H1 (cell line): ENCODE data around the gene LY9. TPM values are rescaled to one million over a fixed set of nuclear protein-coding genes. Genes with fewer than 3 reads are reported as not detected.

Experiments
- CTCF ChIA-PET: fragments of 300-600 bp; sonication (Branson Sonifier 250); formaldehyde crosslinking; loops from one replicate; lab custom pipeline; 2021; ENCODE audit not compliant: partially characterized antibody; lab: Charles Lee
- POLR2A ChIA-PET: fragments of 300-600 bp; sonication (Branson Sonifier 250); formaldehyde crosslinking; loops from one replicate; lab custom pipeline; 2021; ENCODE audit warnings: inconsistent platforms; ENCODE audit not compliant: partially characterized antibody; lab: Charles Lee
- DNase-seq, 2 experiments: peaks; one replicate each; pipeline versions ENCODE4 v3.0.0 to v3.0.0-alpha.2; 2010 to 2022; ENCODE audit warnings: low spot score in 2 of 2, low read depth in 1 of 2, mixed read lengths in 1 of 2
- FAIRE-seq: peaks from 2 replicates; lab custom pipeline; 2011; peaks lifted over from hg19 to GRCh38; lab: Jason Lieb, UNC
- H2AFZ ChIP-seq: 2 replicates; pipeline ENCODE4 v1.8.1; 2012; ENCODE audit warnings: low read length, inconsistent platforms
- H2AK5ac ChIP-seq: 2 replicates; pipeline ENCODE4 v1.6.1; 2013; ENCODE audit warnings: low read depth, low read length
- H2BK120ac ChIP-seq: replicated peaks from 2 replicates; pipeline ENCODE3; 2013; ENCODE audit warnings: low read depth, low read length, inconsistent platforms
- H2BK12ac ChIP-seq: 2 replicates; pipeline ENCODE4 v1.6.1; 2013; ENCODE audit warnings: low read depth, low read length
- H2BK15ac ChIP-seq: 2 replicates; pipeline ENCODE4 v1.6.1; 2013; ENCODE audit warnings: low read length
- H2BK20ac ChIP-seq: 2 replicates; pipeline ENCODE4 v1.6.1; 2013; ENCODE audit warnings: low read length
- H2BK5ac ChIP-seq: 2 replicates; pipeline ENCODE4 v1.6.1; 2013; ENCODE audit warnings: low read depth, low read length
- H3K14ac ChIP-seq: 2 replicates; pipeline ENCODE4 v1.6.1; 2013; ENCODE audit warnings: inconsistent platforms; ENCODE audit not compliant: insufficient read length
- H3K18ac ChIP-seq: 2 replicates; pipeline ENCODE4 v1.6.1; 2013; ENCODE audit warnings: low read length; ENCODE audit errors: extremely low read depth
- H3K23ac ChIP-seq: 2 replicates; pipeline ENCODE4 v1.6.1; 2013; ENCODE audit warnings: inconsistent platforms; ENCODE audit not compliant: insufficient read length
- H3K23me2 ChIP-seq: 2 replicates; pipeline ENCODE4 v1.6.1; 2013; ENCODE audit warnings: low read depth, low read length
- H3K27ac ChIP-seq: 2 replicates; pipeline ENCODE4 v1.6.1; 2011; ENCODE audit warnings: low read depth, low read length, inconsistent platforms
- H3K27me3 ChIP-seq, 4 experiments: replicated peaks in 1 of 4; 1 replicate in 1 of 4; 2 replicates in 3 of 4; pipeline versions ENCODE4 v1.6.1 to v1.8.1; 2011 to 2013; ENCODE audit warnings: low read length in 3 of 4, mild to moderate bottlenecking in 3 of 4, inconsistent platforms in 2 of 4, mixed read lengths in 2 of 4, moderate library complexity in 1 of 4; ENCODE audit not compliant: control insufficient read depth in 3 of 4, insufficient read depth in 3 of 4; ENCODE audit errors: extremely low read depth in 1 of 4
- H3K36me3 ChIP-seq, 4 experiments: 2 replicates each; pipeline versions ENCODE4 v1.6.1 to v1.8.1; 2011 to 2013; ENCODE audit warnings: mild to moderate bottlenecking in 4 of 4, low read length in 3 of 4, moderate library complexity in 2 of 4, control low read depth in 1 of 4, inconsistent platforms in 1 of 4; ENCODE audit not compliant: insufficient read depth in 4 of 4, control insufficient read depth in 2 of 4
- H3K4ac ChIP-seq: replicated peaks from 2 replicates; pipeline ENCODE3; 2013; ENCODE audit warnings: low read length, low read depth, mixed read lengths, inconsistent platforms; ENCODE audit not compliant: insufficient read length
- H3K4me1 ChIP-seq, 4 experiments: replicated peaks in 1 of 4; 1 replicate in 1 of 4; 2 replicates in 3 of 4; pipeline versions ENCODE4 v1.6.1 to v1.8.1; 2011 to 2013; ENCODE audit warnings: low read length in 3 of 4, inconsistent platforms in 2 of 4, mixed read lengths in 1 of 4; ENCODE audit not compliant: insufficient read depth in 4 of 4, control insufficient read depth in 3 of 4
- H3K4me2 ChIP-seq, 2 experiments: 2 replicates each; pipeline versions ENCODE4 v1.6.1 to v1.8.1; 2011 to 2013; ENCODE audit warnings: low read depth in 2 of 2, low read length in 2 of 2, control low read depth in 1 of 2, inconsistent platforms in 1 of 2, mild to moderate bottlenecking in 1 of 2; ENCODE audit not compliant: insufficient read depth in 1 of 2
- H3K4me3 ChIP-seq, 4 experiments: fragments of 200-600, 300-600 bp in 1 of 4; sonication (generic), shearing (Covaris generic), sonication (Bioruptor Twin) in 1 of 4; 2 replicates each; pipeline versions ENCODE4 v1.5.1 to v1.8.1; 2011 to 2016; ENCODE audit warnings: low read length in 4 of 4, low read depth in 3 of 4, control low read depth in 2 of 4, inconsistent platforms in 2 of 4, mild to moderate bottlenecking in 2 of 4, mixed read lengths in 1 of 4, moderate library complexity in 1 of 4; ENCODE audit not compliant: insufficient read depth in 2 of 4; ENCODE audit errors: extremely low read depth in 1 of 4
- H3K56ac ChIP-seq: replicated peaks from 2 replicates; pipeline ENCODE3; 2013; ENCODE audit warnings: low read depth, mild to moderate bottlenecking, mixed read lengths, low read length, inconsistent platforms; ENCODE audit not compliant: insufficient read length
- H3K79me1 ChIP-seq: 2 replicates; pipeline ENCODE4 v1.6.1; 2013; ENCODE audit warnings: low read depth, low read length, control low read depth
- H3K79me2 ChIP-seq, 2 experiments: 2 replicates each; pipeline versions ENCODE4 v1.6.1 to v1.8.1; 2012 to 2013; ENCODE audit warnings: low read length in 2 of 2, mild to moderate bottlenecking in 2 of 2, inconsistent platforms in 1 of 2; ENCODE audit not compliant: insufficient read depth in 2 of 2, control insufficient read depth in 1 of 2
- H3K9ac ChIP-seq, 4 experiments: replicated peaks in 1 of 4; 1 replicate in 1 of 4; 2 replicates in 3 of 4; pipeline versions ENCODE4 v1.6.1 to v1.8.1; 2011 to 2013; ENCODE audit warnings: low read depth in 3 of 4, low read length in 3 of 4, control low read depth in 2 of 4, mild to moderate bottlenecking in 2 of 4, moderate library complexity in 2 of 4, inconsistent platforms in 1 of 4; ENCODE audit errors: extremely low read depth in 1 of 4
- H3K9me3 ChIP-seq, 2 experiments: 2 replicates each; pipeline versions ENCODE4 v1.6.1 to v1.8.1; 2012 to 2013; ENCODE audit warnings: mild to moderate bottlenecking in 2 of 2, moderate library complexity in 2 of 2, control low read depth in 1 of 2, inconsistent platforms in 1 of 2, low read depth in 1 of 2, low read length in 1 of 2, mixed read lengths in 1 of 2; ENCODE audit not compliant: insufficient read depth in 2 of 2
- H4K20me1 ChIP-seq, 2 experiments: replicated peaks in 1 of 2; 2 replicates each; pipeline versions ENCODE3 to v1.8.1; 2011 to 2013; ENCODE audit warnings: inconsistent platforms in 2 of 2, low read length in 2 of 2, mild to moderate bottlenecking in 1 of 2; ENCODE audit not compliant: insufficient read depth in 2 of 2, control insufficient read depth in 1 of 2
- H4K5ac ChIP-seq: 2 replicates; pipeline ENCODE4 v1.6.1; 2013; ENCODE audit warnings: low read length, low read depth, mixed read lengths, inconsistent platforms; ENCODE audit not compliant: insufficient read length
- H4K8ac ChIP-seq: 2 replicates; pipeline ENCODE4 v1.8.0; 2013; ENCODE audit warnings: mild to moderate bottlenecking, moderate library complexity, low read length, inconsistent platforms; ENCODE audit not compliant: insufficient read depth; ENCODE audit errors: extremely low read depth
- H4K91ac ChIP-seq: replicated peaks from 2 replicates; pipeline ENCODE3; 2013; ENCODE audit warnings: low read length, mixed read lengths, inconsistent platforms; ENCODE audit not compliant: insufficient read length
- BACH1 ChIP-seq: IDR thresholded peaks from 2 replicates; pipeline ENCODE4 v1.6.1; 2012; ENCODE audit warnings: low read length, improper control_type of control experiment
- CBX5 ChIP-seq: fragments of 300-800, 300-1000 bp; sonication (generic); IDR thresholded peaks from 2 replicates; pipeline ENCODE4 v1.7.1; 2016; ENCODE audit warnings: antibody characterized with exemption, low read length, low read depth
- CTCF ChIP-seq, 3 experiments: IDR thresholded peaks; 1 replicate in 2 of 3; 2 replicates in 1 of 3; pipeline versions ENCODE4 v1.5.1 to v1.6.1; 2011; ENCODE audit warnings: low read length in 3 of 3, mild to moderate bottlenecking in 3 of 3, inconsistent platforms in 2 of 3, low read depth in 1 of 3, moderate library complexity in 1 of 3; ENCODE audit not compliant: insufficient read depth in 1 of 3; ENCODE audit errors: control extremely low read depth in 1 of 3
- FOSL1 ChIP-seq: IDR thresholded peaks from 2 replicates; pipeline ENCODE4 v1.6.1; 2011; ENCODE audit warnings: mild to moderate bottlenecking, low read depth, low read length, moderate library complexity; ENCODE audit not compliant: insufficient read depth
- JUN ChIP-seq: IDR thresholded peaks from 2 replicates; pipeline ENCODE4 v1.6.1; 2011; ENCODE audit warnings: low read depth, mild to moderate bottlenecking, improper control_type of control experiment, low read length
- KDM1A ChIP-seq: fragments of 200-600, 300-600 bp; sonication (generic); IDR thresholded peaks from 2 replicates; pipeline ENCODE4 v1.7.1; 2016; ENCODE audit warnings: mild to moderate bottlenecking, low read length, borderline replicate concordance
- MAFK ChIP-seq: IDR thresholded peaks from 2 replicates; pipeline ENCODE4 v1.6.1; 2012; ENCODE audit warnings: low read depth, mild to moderate bottlenecking, improper control_type of control experiment, low read length
- POLR2AphosphoS5 ChIP-seq: IDR thresholded peaks from 2 replicates; pipeline ENCODE4 v1.6.1; 2011; ENCODE audit warnings: low read depth, low read length
- RBBP5 ChIP-seq: IDR thresholded peaks from 2 replicates; pipeline ENCODE4 v1.7.1; 2012; ENCODE audit warnings: low read depth, mild to moderate bottlenecking, inconsistent platforms, low read length, moderate library complexity, borderline replicate concordance
- WGBS, 2 experiments: shearing (Covaris generic) in 1 of 2; methylation state at CpG; one replicate each; pipeline versions ENCODE4 v1.1.6 to v1.1.7; 2013 to 2015; ENCODE audit warnings: low lambda C conversion rate in 2 of 2, mixed read lengths in 2 of 2, inconsistent platforms in 1 of 2, low coverage in 1 of 2, missing lambda C conversion rate in 1 of 2; ENCODE audit not compliant: insufficient replicate concordance in 2 of 2, insufficient coverage in 1 of 2, insufficient read length in 1 of 2; ENCODE audit errors: extremely low coverage in 1 of 2, missing lambda C conversion rate in 1 of 2; 5-methylcytosine and 5-hydroxymethylcytosine counted together
- polyA plus RNA-seq, 7 experiments: library from polyadenylated mRNA; depleted of rRNA in 3 of 7; stranded (reverse) in 5 of 7; unstranded in 2 of 7; fragments of >200 nt in 5 of 7; fragments of 200-250 nt in 2 of 7; gene quantifications; 1 replicate in 5 of 7; 2 replicates in 1 of 7; 4 replicates in 1 of 7; pipeline versions ENCODE4 v1.2.1 to v1.2.3, GENCODE V29; 2011 to 2013; ENCODE audit warnings: missing spikeins in 2 of 7, mixed read lengths in 2 of 7
- total RNA-seq: library from RNA; stranded (reverse); fragmentation: NEBNext Ultra II Directional; extraction: Animal tissue kit (Norgen Biotek cat#: 25700); gene quantifications from 2 replicates; pipeline ENCODE4 v1.2.1, GENCODE V29; 2021

Gene LY9
- total and polyA plus RNA-seq, 2 of the 8 experiments (the other 6 are each of a cell fraction or from before 2014, with no cell fraction given), result not detected

DNA sequence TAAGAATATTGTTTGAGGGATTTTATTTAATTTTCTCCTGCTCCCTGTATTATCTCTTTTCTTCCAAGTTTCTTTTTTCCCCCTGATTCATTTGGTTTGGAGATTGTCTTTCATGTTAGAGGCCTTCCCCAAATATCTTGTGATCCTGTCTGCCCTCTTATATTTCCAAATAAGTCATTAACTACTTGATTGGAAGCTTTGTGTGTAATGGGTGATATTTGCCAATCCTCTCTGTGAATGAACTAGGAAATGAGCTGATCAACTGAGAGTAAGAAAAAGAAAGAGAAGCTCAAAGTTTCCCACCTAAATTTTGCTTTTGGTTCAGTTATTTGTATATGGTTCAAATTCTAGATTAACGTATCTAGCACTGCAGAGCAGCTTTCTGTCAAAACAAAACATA lies 23.6 kb upstream of the LY9 start:
- H2BK5ac ChIP-seq, result no peak overlapping the region
- no peak for TF ChIP-seq POLR2AphosphoS5
- TF ChIP-seq CTCF (IDR thresholded peaks at IDR 0.05; ENCODE audit: control extremely low read depth in 1 of 3, insufficient read depth in 1 of 3, low read depth in 1 of 3, low read length in 3 of 3), result no peak
- no peak for TF ChIP-seq MAFK
- no peak for TF ChIP-seq FOSL1
- no peak for TF ChIP-seq CBX5
- TF ChIP-seq JUN, result no peak
- TF ChIP-seq KDM1A, result no peak
- TF ChIP-seq RBBP5, result no peak
- no peak for TF ChIP-seq BACH1
- H3K56ac ChIP-seq, result no peak overlapping the region
- H3K27me3 ChIP-seq, result no peaks in the 10 kb centered on the region
- no peaks in the 10 kb centered on the region for H3K36me3 ChIP-seq
- no peak overlapping the region for H4K8ac ChIP-seq
- no peak overlapping the region for H3K27ac ChIP-seq
- H3K23ac ChIP-seq, result no peak overlapping the region
- no peak overlapping the region for H2BK15ac ChIP-seq
- ChIA-PET POLR2A (no interaction called here), CTCF (interaction anchor here (1.0 to 1.1 kb wide), 2 partner anchors 62 to 91 kb away, joined by 3 to 4 read pairs; no protein-coding TSS in a partner anchor)
- H3K18ac ChIP-seq, result no peak overlapping the region
- no peak for DNase-seq
- no peak overlapping the region for H3K9ac ChIP-seq
- no peak overlapping the region for H3K4ac ChIP-seq
- H2BK12ac ChIP-seq, result no peak overlapping the region
- no peak for FAIRE-seq
- no peaks in the 10 kb centered on the region for H3K23me2 ChIP-seq
- H3K9me3 ChIP-seq, result no peaks in the 10 kb centered on the region
- H3K4me2 ChIP-seq, result no peak overlapping the region
- H3K4me1 ChIP-seq, result no peaks in the 10 kb centered on the region
- H3K79me2 ChIP-seq, result no peaks in the 10 kb centered on the region
- H3K4me3 ChIP-seq, result no peak overlapping the region
- no peak overlapping the region for H2BK120ac ChIP-seq
- WGBS, 2 experiments, result 81% methylated on average over 1 of the region's 1 CpG; no CpG with 5 or more reads in 1 of the 2 experiments
- H2AFZ ChIP-seq, result no peak overlapping the region
- H3K14ac ChIP-seq, result no peak overlapping the region
- no peak overlapping the region for H2BK20ac ChIP-seq
- no peaks in the 10 kb centered on the region for H3K79me1 ChIP-seq
- no peak overlapping the region for H2AK5ac ChIP-seq
- no peaks in the 10 kb centered on the region for H4K20me1 ChIP-seq
- H4K5ac ChIP-seq, result no peak overlapping the region
- H4K91ac ChIP-seq, result no peak overlapping the region
